NCI-H446 (cell line): Measurements from ENCODE around the gene DUT.

Experiments
- DNase-seq, 2 experiments: peaks; one replicate each; lab custom pipeline; 2025; lab: John Stamatoyannopoulos, UW

The DUT gene

DNA sequence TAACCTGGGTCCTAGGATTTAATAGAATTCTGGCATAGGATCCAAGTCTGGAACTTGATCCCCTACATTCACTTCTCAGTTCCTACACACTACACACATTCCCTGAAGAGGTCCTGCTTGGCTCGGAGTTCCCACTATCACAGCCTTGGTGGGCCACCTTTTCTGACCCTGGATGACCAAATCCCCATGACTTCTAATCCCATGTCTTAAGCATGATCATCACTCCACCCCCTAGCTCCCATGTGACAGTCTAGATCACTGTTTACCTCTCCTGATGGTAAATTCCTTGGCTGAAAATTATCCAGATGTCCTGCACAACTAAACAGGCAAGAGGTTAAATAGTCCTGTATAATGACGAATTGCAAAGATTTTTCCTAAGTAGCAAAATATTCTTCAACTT lies 40.3 kb downstream of the DUT start:
- no peak for DNase-seq

DNA sequence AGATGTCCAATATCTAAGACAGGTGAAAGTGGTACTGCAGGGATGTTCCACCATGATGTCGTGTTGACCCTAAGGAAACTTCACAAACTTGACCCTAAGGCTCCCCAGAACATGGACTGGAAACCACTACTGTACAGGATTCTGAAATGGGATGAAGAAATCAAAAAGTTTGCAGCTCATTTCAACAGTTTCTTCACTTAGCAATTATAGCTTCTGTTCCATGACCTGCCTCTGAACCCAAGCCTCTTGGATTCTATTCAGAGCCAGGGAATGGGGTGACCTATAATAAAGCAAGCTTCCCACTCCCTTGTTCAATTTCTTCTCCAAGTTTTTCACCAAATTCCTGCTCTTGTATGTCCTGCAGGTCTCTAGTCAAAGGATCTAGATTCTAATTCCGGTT lies 40.7 kb downstream of the DUT start:
- no peak for DNase-seq

DNA sequence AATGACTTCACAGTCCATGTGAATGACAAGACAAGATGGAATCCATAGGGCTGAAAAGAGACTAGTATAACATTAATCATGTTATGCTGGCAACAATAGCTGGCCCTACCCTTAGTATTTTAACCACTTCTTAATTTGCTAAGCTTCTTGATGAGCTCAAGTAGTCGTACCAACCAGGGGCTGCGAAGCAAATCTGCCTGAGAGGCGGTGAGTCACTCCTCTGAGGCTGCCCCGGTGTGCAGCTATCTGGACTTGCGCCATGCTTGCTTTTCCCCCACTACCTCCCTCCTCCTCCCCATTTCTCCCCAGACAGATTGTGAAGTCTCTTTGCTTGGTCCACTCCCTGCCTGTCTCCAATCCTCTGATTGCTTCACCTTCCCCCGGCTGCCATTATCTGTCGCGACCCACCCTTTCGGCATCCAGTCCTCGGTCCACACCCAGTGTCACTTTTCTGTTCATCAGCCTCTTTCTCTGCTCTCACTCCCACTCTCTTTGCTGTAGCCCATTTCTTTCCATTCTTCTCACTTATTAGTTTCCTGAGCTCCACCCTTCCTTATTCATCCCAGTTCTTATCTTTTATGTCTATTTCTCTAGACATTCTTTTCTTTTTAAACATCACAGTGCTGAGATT lies 42.7 kb downstream of the DUT start:
- DNase-seq: peak in 1 of 2 experiments; percentile 17

DNA sequence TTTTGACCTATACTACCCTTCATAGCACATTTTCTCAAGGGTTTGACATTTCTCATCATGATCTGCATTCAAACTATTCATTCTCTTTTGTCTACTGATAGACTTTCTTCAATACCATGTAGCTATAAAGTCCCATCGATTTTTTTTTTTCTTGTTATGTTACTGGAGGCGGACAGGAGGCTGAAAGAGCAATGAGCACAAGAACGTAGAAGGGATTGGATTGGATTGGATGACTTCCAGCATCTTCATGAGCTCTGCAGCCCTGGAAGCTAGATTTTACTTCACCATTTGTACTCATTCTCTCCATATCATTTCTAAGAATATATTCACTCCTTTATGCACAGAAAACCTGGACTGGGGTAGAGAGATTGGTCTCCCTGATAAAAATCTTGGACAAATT lies 43.2 kb downstream of the DUT start:
- DNase-seq: no peak

DNA sequence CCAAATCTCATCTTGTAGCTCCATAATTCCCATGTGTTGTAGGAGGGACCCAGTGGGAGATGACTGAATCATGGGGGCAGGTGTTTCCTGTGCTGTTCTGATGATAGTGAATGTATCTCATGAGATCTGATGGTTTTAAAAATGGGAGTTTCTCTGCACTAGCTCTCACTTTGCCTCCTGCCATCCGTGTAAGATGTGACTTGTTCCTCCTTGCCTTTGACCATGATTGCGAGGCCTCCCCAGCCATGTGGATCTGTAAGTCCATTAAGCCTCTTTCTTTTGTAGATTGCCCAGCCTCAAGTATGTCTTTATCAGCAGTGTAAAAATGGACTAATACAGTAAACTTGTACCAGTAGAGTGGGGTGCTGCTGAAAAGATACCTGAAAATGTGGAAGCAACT lies 44.5 kb downstream of the DUT start:
- DNase-seq: no peak

- no peak for DNase-seq
Observed at GRCh38 chr15:48380198-48380597, 49.0 kb downstream of the DUT start.

DNA sequence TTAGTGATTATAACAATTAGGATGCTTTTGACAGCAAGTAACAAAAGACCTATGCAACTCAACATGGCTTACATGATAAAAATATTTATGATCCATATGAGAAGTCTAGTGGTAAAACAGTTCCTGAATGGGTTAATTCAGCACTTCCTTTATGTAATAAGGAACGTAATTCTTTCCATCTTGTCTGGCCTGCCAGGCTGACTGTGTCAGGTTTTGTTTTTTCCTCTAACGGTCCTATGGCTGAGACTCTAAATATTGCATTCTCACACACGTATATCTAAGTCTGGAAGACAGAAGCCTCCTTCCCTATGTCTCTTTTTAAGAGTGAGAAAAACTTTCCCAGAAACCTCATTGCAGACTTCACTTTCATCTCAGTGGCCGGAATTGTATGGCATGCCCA lies 50.6 kb downstream of the DUT start:
- no peak for DNase-seq

DNA sequence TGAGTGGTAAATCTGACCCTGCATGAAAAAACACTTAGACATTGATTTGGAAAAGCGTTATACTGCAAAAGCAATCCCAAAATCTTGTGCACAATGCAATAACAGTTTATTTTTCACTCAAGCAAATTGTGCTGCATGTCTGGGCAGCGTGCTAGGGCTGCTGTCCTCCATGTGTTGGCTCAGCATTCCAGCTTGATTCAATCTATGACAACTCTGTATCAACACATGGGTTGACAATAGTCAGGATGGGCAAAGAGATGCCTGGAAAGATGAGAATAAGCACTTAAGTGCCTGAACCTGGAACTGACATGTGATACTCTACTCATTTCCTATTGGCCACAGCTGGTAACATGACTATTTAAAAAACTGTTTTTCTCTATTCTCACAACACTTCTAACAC lies 51.8 kb downstream of the DUT start:
- no peak for DNase-seq

GRCh38 chr15:48384616-48385015 lies 53.4 kb downstream of the DUT start:
- no peak for DNase-seq

DNA sequence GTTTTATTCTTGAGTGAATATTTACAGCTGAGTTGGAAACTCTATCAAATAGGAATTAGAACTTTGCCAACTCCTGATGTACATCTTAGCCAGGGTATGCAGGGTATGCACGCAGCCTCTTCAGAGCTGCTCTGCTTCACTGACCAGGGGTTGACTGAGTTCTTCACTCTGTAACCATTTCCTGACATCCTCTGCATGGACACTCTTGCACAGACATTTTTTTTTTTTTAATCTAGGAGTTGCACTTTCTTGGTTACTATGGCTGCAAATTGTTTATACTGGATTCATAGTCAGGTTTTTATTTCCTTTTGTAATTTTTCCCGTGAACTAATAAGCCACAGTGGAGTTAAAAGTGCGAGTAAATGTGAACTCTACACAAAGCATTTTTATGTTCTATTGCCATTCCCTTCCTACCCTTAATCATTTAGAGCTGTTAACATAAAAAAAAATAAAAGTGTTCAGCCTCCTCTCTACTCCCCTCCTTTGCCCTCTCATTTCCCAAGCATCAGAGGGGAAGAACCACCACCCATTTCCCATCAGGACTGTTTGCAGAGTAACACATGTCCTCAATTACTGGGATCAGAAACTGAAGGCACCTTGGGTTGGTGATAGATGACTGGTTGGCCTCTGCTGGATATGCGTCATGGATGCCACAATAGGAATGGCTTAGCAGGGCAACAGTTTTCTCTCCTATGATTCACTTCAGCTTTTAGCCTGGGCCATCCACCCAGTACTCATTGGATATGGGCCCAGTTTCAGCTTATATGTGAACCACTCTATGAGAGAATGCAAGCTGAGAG lies 54.0 kb downstream of the DUT start:
- DNase-seq: no peak

DNA sequence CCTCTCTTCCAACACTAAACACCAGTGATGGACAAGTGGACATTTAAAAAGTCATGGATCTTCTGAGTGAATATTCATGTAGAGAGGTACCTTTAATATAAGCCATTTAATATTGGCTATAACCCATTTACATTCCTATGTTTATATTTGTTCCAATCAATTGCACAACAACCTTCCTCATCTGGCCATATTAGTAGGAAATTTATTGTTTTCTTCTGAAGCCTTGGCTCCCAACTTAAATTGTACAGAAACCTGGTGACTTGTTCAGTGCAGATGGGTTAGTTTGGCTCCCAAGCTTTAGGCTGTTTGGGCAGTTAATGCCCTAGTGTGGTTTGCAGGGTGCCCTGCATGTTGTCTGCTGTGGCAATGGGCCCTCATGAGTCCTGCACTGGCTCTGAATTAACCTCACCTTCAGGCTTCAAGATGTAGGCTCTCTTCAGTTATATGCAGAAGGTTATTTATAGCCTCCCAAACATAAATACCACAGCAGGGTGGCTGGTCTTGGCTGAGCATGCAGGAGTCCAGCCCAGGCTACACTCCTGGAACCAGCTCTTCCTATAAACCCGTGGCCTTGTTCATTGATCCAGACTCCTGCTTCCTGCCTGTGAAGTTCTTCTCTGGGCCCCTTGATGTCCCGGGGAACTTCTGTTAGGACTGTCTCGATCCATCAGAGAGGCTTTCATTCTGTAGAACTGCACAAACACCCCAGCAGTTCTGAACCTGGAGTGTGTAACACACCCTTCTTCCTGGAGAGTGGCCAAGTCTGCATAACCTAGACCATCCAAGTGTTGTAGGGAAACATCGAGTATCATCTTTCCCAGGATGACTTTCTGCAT lies 57.0 kb downstream of the DUT start:
- peak; percentile 18 to 72 for DNase-seq

- DNase-seq: no peak
Observed at GRCh38 chr15:48388910-48389309, 57.7 kb downstream of the DUT start.

GRCh38 chr15:48389691-48390143 lies 58.5 kb downstream of the DUT start:
- peak in 1 of 2 experiments; percentile 13 for DNase-seq

DNA sequence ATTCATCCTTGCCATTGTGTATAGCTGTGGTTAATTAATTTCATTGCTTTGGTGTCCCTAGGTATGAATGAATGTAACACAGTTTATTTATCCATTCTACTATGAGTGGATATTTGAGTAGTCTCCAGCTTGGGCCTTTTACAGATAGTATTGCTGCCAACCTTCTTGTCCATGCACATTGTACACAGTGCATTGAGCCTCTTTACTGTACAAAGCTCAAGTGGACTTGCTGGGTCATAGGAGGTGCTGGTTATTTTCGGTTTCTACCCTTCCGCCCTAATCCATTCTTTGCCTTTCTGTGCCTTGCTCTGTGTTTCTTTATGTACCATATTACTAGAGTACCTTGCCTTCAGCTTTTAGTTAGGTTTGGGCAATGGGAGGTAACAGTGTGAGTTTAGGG lies 60.7 kb downstream of the DUT start:
- DNase-seq: no peak

DNA sequence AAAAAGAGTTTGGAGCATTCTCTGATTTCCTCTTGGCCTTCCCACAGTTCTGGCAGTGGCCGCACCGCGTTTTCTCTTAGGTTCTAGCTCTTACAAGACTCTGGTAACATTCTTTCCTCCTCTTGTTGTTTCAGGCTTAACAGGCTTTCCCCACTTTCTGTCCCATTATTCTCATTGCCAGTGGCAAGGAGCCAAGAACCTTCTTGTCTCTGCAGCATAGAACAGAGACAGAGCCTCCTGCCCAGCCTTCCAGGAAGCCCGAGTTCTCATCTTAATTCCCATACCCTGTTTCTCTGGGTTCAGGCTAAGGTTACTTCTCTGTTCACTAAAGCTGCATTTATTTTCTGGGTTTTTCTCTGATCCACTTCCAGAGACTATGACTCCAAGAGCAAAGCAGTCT lies 61.1 kb downstream of the DUT start:
- DNase-seq: peak in 1 of 2 experiments; percentile 65
